Pons (tissue), 1 donor: ENCODE measurements around the gene SRRT.
"Not testable (repeated sequence)": the region's sequence is repeated elsewhere in the genome, so short reads cannot be mapped to it uniquely, and the experiment has no call there.

Source experiments
- DNase-seq: peaks from one replicate; pipeline ENCODE4 v3.0.0-alpha.2; 2016; ENCODE audit warnings: low spot score

SRRT gene

GRCh38 chr7:100893910-100894721 lies 19.2 kb downstream of the SRRT start:
- no peak for DNase-seq

- DNase-seq, result no peak
Measured at GRCh38 chr7:100894860-100895700, 20.2 kb downstream of the SRRT start.

- no peak for DNase-seq
Measured at GRCh38 chr7:100895701-100895955, 20.7 kb downstream of the SRRT start, which contains the start of gene ACHE. Gene ACHE (minus strand): TSS chr7:100895888. CDS start chr7:100894232, 1,656 bp downstream.

GRCh38 chr7:100895956-100896731 lies 21.2 kb downstream of the SRRT start:
- no peak for DNase-seq

DNA sequence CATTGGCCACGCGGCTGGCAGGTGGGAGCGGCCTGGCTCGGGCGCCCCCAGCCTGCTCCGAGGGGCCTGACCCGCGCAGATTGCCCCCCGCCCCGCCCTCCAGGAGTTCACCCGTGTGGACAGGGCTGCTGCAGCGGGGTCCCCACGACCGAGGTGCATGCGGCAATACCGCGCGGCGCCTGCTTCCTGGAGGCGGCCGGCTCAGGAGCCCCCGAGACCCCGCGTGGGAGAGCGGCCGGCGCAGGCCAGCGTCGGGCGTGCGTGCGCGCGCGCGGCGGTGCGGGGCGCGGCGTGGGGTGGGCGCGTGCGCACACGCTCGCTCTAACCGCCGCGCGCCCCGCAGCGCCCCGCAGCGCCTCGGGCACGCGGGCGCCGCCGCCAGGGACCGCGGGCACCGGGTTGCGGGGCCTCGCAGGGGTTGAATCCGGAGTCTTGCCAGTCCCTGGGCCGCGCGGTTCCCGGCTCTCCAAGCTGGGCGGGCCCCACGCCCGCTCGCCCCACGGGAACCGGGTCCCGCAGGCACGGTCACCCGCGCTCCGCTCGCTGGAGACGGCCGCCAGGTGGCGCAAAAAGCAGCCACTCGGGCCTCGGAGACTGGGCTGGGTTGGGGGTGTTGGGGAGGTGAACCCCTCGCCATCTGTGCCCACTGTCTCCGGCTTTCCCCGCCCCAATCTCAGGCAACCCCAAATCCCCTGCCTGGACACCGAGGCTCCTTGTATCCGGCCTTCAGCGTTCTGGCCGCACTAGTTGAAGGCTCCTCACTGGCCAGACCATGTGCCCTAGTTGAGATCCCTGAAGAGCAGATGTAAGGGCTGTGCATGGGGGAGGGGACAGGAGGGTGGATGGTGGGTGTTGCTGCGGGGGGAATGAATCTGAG lies 22.1 kb downstream of the SRRT start:
- DNase-seq, result no peak

GRCh38 chr7:100897772-100898454 lies 23.0 kb downstream of the SRRT start:
- no peak for DNase-seq

- DNase-seq, result no peak
Measured at GRCh38 chr7:100899432-100899831, 24.5 kb downstream of the SRRT start.

DNA sequence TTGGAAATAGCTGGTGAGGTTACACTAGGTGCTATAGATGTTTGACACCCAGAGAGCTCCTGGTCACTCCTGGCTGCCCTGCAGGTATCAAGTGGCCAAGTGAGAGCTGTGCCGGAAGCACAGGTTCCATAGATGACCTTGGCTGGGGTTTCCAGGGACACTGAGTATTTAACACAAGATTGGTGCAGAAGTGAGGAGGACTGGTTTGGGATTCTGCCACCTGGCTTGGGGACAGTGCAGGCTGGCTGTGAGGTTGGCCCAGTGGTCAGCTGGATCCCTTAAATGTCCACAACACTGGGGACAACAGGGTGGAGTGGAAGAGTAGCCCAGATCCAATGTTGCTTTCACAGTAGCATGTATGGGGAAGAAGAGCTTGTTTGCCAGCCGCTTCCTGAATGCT lies 26.1 kb downstream of the SRRT start:
- no peak for DNase-seq

DNA sequence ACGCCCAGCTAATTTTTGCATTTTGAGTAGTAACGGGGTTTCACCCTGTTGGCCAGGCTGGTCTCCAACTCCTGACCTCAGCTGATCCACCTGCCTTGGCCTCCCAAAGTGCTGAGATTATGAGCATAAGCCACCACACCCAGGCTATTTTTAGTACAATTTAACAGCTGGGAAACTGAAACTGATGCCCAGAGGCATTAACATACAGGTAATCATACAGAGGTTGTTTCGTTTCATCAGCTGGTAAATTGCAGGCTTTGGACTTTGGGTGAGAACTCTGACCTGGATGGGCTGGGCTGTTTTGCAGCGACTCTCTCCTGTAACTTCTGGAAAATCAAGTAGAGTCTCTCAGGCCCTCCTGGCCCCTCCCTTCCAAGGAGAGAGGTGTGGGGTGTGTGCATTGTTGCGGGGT lies 27.0 kb downstream of the SRRT start:
- no peak for DNase-seq

- DNase-seq, result no peak
Measured at GRCh38 chr7:100902638-100903037, 27.7 kb downstream of the SRRT start.

- DNase-seq, result no peak
Measured at GRCh38 chr7:100908512-100908911, 33.6 kb downstream of the SRRT start.

GRCh38 chr7:100910443-100910842 lies 35.5 kb downstream of the SRRT start:
- DNase-seq, result not testable (repeated sequence)

DNA sequence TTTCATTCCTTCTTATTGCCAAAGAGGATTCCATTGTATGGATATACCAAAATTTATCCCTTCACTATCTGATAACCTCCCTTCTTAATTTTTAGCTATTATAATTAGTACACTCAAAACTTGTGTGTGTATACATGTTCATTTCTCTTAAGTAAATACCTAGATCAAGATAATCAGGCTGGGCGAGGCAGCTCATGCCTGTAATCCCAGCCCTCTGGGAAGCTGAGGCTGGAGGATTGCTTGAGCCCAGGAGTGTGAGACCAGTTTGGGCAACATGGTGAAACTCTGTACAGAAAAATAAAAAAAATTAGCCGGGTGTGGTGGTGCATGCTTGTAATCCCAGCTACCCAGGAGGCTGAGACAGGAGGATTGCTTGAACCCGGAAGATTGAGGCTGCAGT lies 36.6 kb downstream of the SRRT start:
- DNase-seq, result no peak

- no peak for DNase-seq
Measured at GRCh38 chr7:100914208-100914878, 39.4 kb downstream of the SRRT start.

GRCh38 chr7:100914879-100915447 lies 40.1 kb downstream of the SRRT start:
- DNase-seq, result no peak

- DNase-seq, result not testable (repeated sequence)
Measured at GRCh38 chr7:100919335-100919734, 44.4 kb downstream of the SRRT start.

- DNase-seq, result not testable (repeated sequence)
Measured at GRCh38 chr7:100919779-100920437, 45.0 kb downstream of the SRRT start.

DNA sequence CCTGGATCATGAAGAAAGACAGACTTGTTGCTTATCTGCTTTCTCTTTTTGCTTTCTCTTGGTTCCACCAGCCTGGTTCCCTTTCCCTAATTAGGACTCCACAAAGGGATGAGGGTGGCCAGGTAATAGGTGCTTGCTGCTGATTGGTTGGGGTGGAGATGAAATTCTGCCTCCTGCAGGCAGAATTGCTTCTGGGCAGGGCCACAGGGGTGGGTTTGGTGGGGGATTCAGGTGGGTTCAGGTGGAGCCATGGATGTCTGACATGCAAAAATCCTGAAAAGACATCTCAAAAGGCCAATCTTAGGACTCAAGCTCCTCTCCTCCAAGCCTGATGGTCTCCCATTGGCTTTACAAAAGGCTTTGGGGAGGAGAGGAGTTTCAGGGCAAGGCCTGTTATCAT lies 46.1 kb downstream of the SRRT start:
- no peak for DNase-seq

- DNase-seq, result not testable (repeated sequence)
Measured at GRCh38 chr7:100923616-100924015, 48.7 kb downstream of the SRRT start.

DNA sequence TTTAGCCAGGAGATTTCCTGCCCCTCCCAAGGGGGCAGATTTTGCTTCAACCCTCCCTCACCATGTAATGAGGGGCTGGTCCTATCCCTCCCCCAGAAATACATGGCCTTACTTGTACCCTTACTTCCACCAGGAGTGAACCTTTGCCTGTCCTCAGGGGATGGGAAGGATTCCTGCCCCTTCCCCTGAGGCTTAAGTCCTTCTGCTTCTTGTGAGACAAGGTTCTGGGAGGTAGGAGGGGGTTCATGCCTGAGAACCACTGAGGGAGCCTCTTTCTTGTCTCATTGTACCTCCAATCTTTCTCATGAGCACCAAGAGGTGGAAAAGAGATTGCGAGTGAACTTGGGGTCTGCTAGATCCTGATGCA lies 54.9 kb downstream of the SRRT start:
- no peak for DNase-seq
